HG03565 (cell line): ENCODE data around the gene MEGF10.
"Not testable (repeated sequence)": the region's sequence is repeated elsewhere in the genome, so short reads cannot be mapped to it uniquely, and the experiment has no call there.

ENCODE experiments used
- ATAC-seq: cut with Tn5 transposase; IDR thresholded peaks from one replicate; pipeline ENCODE4 v1.9.1; 2021; ENCODE audit warnings: mild to moderate bottlenecking, moderate library complexity; ENCODE audit not compliant: unreplicated experiment

MEGF10 gene

DNA sequence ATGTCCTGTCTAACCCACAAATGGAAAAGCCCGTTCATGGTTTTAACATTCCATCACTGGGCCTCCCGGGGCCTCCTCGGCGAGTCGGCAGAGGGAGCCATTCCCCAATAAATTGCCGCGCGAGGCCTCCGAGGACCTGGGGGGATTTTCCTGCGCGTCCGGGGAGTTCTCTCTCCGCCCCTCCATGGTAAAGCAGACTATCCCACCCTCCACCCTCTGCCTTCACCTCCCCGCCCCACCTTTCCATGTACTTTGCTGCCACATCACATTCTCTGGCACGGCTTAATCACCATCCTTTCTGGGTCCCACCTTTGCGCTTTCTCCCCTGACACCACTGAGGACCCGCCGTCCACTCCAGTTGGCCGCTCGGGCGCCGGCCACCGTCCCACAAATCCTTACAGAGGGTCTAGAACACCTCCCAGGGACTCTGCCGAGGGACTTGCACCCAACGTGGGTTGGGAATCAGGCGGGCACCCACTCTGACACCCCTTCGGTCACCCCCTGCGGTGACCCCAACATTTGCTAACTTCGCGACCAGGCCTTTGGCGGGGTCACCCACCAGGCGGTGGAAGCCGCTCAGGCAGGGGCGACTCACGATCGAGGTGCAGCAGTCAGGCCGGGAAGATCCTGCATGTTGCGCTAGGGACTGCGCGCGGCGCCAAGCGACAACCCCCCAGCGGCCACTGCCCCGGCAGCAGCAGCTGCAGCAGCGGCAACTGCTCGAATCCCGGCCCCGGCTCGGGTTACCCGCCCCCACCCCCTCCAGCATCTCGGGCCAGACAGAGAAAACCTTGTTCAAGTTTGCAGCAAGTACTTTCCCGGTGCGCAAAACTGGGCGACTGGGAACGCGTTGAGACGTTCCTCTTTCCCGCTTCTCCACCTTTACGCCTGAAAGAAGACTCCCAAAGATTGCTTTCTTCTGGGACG is at the start of gene MEGF10:
Gene MEGF10, plus strand, starts transcription at position 778 of the 927 bp plus-strand sequence. CDS start 40,513 bp downstream, outside the sequence.
- ATAC-seq = no peak

DNA sequence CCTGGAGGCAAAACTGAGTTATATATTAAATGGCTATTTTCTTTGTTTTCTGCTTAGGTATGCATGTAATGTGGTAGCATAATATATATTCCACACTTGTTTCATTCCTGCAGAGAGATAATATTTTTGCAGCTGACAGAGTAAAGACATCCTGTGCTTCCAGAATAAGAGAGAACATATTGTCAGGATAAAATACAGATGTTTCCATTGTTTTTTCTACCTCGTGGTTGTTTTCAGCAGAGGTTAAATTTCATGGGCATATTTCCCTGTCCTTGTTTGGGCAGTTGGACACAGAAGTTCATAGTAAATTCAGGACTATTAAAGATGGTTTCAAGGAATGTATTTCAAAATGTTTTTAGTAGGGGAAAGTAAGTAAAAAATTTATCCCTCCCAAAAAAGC is 47.6 kb upstream of the MEGF10 start:
- ATAC-seq = no peak

DNA sequence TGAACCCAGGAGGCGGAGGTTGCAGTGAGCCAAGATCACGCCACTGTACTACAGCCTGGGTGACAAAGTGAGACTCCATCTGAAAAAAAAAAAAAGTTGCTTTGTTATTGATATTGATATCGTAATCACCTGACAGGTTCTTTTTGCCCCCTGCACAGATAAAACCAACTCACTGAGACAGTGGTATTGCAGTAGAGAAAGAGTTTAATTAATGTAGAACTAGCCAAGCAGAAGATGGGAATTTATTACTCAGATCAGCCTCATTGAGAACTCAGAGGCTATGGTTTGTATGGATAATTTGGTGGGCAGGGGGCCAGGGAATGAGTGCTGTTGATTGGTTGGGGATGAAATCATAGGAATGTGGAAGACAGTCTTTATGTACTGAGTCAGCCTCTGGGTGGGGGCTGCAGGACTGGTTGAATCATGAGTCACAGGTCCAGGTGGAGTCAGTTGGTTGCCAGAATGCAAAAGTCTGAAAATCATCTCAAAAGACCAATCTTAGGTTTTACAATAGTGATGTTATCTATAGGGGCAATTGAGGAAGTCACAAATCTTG is 35.8 kb upstream of the MEGF10 start:
- no peak for ATAC-seq

GRCh38 chr5:127256886-127257597 is 33.6 kb upstream of the MEGF10 start:
- no peak for ATAC-seq

GRCh38 chr5:127260686-127261085 is 29.9 kb upstream of the MEGF10 start:
- ATAC-seq = no peak

DNA sequence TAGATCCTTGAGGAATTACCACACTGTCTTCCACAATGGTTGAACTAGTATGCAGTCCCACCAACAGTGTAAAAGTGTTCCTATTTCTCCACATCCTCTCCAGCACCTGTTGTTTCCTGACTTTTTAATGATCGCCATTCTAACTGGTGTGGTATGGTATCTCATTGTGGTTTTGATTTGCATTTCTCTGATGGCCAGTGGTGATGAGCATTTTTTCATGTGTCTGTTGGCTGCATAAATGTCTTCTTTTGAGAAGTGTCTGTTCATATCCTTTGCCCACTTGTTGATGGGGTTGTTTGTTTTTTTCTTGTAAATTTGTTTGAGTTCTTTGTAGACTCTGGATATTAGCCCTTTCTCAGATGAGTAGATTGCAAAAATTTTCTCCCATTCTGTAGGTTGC is 25.1 kb upstream of the MEGF10 start:
- not testable (repeated sequence) for ATAC-seq

- not testable (repeated sequence) for ATAC-seq
Observed at GRCh38 chr5:127268342-127268741, 22.3 kb upstream of the MEGF10 start.

DNA sequence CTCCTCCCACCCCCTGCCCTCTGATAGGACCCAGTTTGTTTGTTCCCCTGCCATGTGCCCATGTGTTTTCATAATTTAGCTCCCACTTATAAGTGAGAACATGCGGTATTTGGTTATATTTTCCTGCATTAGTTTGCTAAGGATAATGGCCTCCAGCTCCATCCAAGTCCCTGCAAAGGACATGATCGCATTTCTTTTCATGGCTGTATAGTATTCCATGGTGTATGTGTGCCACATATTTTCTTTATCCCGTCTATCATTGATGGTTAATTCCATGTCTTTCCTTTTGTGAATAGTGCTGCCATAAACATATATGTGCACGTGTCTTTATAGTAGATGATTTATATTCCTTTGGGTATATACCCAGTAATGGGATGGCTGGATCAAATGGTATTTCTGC is 19.9 kb upstream of the MEGF10 start:
- ATAC-seq = not testable (repeated sequence)

DNA sequence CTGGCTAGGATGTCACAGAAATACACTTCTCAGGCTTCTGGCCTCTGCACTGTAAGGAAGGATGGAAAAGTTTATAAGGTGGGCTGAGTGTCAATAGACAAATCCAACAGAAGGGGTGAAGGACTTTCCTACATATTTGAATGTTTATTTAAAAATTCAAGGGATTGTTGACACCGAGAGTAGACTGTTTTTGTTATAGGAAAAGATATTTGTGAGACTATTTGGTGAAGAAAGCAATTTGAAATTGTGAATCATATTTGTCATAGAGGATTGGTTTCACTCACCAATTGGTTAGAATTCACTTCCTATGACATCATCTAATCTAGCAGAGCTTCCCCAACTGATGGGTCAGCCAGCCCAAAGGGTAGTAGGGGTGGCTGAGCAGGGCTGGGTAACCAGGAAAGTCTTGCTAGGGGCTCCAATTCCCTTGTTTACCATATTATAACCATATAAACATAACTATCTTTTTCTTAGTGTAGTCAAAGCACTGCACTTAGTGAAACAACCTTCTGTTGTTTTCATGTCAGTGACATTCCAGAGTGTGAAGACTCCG is 14.9 kb upstream of the MEGF10 start:
- no peak for ATAC-seq

DNA sequence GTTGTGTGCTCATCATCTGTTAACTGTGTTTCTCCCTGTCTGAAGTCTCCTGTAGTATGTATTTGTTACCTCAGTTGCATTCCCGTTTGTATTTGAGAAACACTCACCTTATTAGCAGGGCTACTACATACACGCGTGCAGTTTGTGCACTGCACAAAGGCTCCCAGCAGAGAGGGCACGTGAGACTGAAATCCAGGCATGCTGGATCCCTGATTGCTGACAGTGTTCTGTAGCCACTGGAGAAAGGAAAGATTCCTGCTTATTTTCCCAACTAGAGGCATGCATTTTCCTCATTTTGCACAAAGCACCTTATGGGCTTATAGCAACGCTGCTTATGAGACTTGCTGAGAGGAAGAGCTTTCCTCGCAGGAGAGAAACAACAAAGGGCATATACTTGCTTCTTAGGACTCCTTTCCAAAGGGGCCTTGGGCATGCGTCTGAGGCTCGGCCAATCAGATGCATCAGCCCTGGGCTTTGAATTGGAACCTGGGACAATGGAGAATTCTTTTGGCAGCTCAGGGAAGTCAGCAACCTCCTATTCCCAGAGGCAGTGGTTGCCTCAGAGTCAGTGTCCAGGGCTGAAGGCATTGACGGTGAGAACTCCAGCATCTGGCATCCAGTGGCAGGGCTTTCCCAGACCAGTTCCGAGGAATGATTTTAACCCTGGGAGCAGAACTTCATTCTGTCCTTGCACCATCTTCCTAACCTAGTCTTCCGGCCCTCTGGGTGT is 9.9 kb upstream of the MEGF10 start:
- ATAC-seq = no peak

DNA sequence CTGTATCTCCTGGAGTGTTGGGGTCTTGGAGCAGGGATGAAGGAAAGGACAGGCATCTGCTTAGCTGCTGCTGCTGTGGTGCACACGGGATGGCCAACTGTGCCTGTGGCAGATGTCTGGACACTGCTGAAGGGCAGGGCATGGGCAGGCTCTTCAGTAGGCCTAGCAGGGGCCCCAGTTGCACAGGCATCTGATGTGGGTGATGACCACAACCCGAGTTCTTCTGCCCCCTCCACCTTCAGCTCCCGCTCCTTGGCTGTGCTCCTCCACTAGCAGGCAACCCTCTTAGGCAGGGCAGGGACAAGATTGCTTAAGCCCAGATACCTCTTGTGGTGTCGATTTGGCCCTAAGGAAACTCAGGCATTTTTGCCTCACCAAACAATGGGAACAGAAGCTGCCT is 9.0 kb upstream of the MEGF10 start:
- no peak for ATAC-seq

DNA sequence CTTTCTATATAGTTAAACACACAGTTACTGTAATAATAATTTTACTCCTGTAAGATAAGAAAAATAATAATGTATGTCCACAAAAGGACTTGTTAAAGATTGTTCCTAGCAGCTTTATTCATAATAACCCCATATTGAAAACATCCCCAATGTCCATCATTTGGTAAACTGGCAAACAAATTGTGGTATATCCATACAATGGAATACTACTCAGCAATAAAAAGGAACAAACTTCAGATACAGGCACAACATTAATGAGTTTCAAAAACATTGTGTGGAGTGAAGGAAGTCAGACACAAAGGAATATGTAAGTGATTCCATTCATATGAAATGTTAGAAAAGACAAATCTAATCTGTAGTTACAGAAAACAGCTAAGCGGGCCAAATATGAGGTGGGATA is 1.9 kb upstream of the MEGF10 start:
- ATAC-seq = no peak

- ATAC-seq = no peak
Observed at GRCh38 chr5:127290946-127291693, 524 bp downstream of the MEGF10 start.

- no peak for ATAC-seq
Observed at GRCh38 chr5:127292030-127292735, 1.6 kb downstream of the MEGF10 start.

- no peak for ATAC-seq
Observed at GRCh38 chr5:127293373-127293772, 2.8 kb downstream of the MEGF10 start.

DNA sequence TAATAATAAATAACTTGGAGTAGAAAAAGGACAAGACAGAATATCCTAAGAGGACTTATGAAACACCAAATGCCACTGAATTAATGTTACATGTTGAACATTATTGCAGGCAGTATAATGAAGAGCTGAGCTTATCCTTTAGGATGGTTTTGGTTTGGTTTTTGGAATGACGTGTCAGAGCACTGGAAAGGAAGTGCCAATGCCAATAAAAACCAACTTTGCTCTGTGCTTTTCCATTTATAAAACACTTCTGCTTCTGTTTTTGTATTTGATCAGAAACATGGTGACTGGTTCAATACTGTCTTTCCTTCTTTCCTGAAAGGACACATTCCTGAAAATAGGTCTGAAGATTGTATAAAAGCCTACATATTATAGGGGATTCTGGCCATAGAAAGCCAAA is 4.2 kb downstream of the MEGF10 start:
- no peak for ATAC-seq

DNA sequence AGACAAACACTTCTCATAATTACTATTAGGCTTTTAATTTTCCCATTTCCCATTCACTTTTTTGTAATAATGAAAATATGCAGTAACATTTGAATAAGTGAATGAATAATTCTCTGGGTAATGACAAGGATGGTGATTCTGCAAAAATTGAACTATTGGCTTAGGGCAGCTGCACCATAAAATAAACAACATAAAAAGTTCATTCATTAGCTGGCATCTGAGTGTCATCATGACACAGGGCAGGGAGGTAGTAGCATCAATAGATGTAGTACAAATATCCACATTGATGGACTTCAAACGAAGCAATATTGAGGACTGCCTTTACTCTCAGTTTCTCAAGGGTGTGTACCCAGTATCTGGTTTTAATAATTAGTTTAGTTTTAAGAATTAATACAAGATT is 4.9 kb downstream of the MEGF10 start:
- ATAC-seq = no peak

DNA sequence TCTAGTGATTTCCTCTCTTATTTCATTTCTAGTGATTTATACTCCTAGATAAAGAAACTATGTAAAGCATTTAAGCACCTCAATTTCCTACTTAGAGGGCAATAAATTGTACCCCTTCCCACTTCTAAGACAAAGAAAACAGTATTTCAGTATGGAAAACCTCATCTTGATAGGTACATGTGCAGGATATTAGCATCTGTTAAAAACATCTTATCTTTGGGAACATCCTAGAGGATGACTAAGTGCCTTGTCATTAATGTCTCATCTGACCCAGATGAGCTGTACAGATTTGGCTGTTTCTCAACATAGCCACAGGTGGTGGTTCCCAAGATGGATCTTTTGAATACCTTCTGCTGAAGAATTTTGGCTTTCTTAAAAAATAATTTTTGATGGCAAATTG is 5.7 kb downstream of the MEGF10 start:
- ATAC-seq = no peak

GRCh38 chr5:127296894-127297293 is 6.3 kb downstream of the MEGF10 start:
- ATAC-seq = not testable (repeated sequence)
